KBM-7 (cell line): ENCODE measurements around the gene PDCD6IP.

ENCODE experiments used
- DNase-seq: peaks from one replicate; pipeline ENCODE4 v3.0.0-alpha.2; 2015
- in situ Hi-C: fragments of 300-500 bp; cut with MboI; formaldehyde crosslinking; loops from 2 replicates; pipeline ENCODE4 v1.14.3; 2020; ENCODE audit warnings: low sequenced_read_pairs, low pct_unique_long_range_greater_than_20kb, mixed read lengths

Gene PDCD6IP

GRCh38 chr3:33881156-33882064, 83.0 kb downstream of the PDCD6IP start:
- DNase-seq = no peak
- in situ Hi-C loops = no loop called here

DNA sequence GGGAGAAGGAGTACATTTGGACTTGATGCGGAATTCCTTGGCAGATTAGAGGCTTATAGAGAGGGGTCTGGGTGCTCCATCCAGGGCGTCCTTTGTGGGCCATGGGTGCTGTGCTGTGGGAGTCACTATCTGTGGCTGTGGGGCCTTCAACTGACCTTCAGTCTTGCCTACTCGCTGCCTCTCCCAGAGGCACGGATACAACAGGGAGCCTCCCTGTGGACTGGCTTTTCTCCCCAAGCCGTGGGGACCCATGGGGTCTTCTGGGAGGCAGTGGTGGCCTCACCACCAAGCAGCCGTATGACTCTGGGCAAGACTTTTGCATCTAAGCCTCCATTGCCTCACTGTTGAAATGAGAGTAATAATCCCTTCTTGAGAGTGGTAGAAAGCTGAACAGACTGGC, 83.9 kb downstream of the PDCD6IP start:
- no peak for DNase-seq
- in situ Hi-C loops = no loop called here

DNA sequence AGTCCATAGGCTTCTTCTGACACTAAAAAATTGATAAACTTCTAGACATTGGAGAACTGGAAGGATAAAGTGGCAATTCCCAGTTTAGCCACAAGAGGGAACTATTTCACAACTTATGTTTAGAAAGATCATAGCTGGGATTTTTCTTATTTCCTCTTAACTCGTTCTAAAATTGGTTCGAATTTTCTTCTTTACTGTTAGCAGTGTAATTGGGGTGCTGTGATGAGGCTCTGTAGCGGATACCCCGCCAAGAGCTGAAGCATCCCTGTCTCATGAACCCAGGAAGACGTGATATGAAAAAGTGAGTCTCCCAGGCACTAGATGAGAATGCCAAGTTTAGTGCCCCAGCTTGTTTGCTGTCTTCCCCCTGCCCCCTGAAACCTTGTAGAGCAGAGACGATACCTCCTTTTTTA, 85.1 kb downstream of the PDCD6IP start:
- in situ Hi-C loops = no loop called here
- peak; percentile 66 for DNase-seq

DNA sequence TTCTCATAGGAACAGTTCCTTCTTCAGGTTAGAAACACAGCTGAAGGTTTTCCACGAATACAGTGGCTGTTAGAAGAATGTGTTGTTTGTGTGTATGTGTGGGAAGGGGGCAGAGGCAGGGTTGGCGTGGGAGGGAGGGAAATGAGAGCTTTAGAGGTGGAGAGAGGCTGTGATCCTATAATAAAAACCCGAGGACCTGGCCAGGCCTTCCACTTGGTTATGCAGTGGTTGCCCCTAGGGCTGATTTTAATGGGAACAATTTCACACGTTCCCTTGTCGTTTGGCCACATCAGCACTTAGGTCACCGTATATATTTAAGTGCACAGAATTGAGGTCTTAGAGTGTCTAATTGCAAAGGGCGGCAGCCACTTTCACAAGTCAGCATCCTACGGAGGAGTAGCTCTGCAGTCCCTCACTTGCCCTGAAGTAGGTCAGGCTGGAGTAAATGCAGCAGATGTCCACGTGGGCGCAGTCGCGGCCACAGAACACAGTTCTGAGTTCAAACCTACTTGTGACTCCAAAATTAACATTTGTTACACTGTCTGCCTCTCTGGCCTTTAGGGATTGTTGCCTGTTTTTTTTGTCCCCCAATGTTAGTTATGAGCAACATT, 85.6 kb downstream of the PDCD6IP start:
- in situ Hi-C loops = no loop called here
- no peak for DNase-seq

- in situ Hi-C loops = no loop called here
- no peak for DNase-seq
Measured at GRCh38 chr3:33884701-33885100, 86.3 kb downstream of the PDCD6IP start.

DNA sequence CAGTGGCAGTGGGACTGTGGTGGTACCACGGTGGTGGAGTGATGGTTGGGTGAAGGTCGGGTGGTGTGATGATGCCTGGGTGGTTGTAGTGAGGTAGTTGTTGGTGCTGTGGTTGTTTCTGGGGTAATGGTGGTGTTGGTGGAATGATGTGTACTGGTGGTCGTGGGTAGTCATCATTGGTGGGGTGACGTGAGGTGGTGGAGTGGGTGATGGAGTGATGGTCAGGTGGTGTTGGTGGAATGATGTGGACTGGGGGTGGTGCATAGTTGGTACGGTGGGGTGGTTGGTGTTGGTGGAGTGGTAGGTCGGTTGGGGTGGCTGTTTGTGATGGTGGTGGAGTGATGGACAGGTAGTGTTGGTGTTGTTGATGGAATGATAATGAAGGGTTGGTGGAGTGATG, 87.1 kb downstream of the PDCD6IP start:
- in situ Hi-C loops = no loop called here
- no peak for DNase-seq

GRCh38 chr3:33886015-33886414, 87.6 kb downstream of the PDCD6IP start:
- in situ Hi-C loops = no loop called here
- DNase-seq = no peak

- in situ Hi-C loops = no loop called here
Measured at GRCh38 chr3:33887478-33887877, 89.0 kb downstream of the PDCD6IP start.

DNA sequence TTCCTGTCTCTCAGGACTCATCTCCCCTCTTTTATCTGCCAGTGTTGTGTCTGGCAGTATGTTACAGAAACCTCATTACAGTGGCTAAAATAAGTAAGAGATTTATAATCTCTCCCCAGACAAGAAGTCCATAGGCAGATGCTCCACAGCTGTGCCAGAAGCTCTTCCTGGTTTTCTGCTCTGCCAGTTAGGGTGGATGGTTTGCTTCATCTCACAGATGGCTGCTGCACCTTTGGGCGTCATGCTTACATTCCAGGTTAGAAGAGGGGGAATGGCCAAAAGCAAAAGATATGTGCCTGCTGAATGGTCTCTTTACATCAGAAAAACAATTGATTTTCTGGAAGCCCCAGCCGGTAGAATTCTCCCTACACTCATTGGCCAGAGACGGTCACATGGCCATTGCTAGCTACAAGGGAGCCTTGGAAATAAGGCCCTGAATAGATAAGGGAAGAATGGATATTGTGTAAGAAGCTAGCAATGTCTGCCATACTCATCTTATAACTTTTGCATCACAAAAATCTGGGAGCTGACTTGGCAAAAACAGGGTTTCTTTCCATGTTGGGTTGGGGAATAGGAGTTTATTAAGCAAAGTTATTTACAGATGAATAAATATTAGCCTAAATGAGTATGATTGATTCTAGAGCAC, 91.1 kb downstream of the PDCD6IP start:
- in situ Hi-C loops = no loop called here
- DNase-seq = no peak

More at GRCh38 chr3:33887478-33887877, 89.0 kb downstream of the PDCD6IP start:
- no peak for DNase-seq

DNA sequence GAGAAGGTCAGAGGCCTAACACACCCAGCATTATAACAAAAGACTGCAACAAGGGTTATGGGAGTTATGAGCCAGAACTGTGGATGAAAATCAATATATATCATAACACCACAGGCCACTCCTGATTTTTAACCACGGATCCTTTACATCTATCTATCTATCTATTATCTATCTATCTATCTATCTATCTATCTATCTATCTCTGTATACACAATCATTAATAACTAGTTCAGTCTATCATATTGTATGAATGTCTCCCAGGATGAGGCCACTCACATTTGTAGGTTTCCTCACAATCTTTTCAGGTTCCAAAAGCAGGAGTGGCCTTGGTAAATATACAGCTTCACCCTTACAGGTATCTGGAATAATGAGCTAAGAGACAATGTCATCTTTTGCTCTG, 94.2 kb downstream of the PDCD6IP start:
- in situ Hi-C loops = no loop called here
- no peak for DNase-seq

DNA sequence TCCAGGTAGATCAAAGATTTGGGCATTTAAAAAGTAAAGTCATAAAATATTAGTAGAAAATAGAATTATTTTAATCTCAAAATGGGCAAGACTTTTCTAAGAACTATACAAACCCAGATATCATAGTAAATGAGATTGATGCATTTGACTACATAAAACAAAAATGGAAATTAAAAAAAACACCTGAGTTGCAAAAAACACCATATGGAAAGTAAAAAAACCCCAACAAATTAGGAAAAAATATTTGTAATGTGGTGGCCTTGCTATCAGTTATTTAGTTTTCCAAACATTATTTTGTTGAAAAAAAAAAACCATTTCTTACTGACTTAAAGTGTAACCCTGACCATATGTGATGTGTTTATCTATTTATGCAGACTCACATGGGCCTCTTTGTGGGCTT, 97.2 kb downstream of the PDCD6IP start:
- DNase-seq = no peak
- in situ Hi-C loops = no loop called here

- DNase-seq = no peak
- in situ Hi-C loops = no loop called here
Measured at GRCh38 chr3:33897306-33897705, 98.9 kb downstream of the PDCD6IP start.

DNA sequence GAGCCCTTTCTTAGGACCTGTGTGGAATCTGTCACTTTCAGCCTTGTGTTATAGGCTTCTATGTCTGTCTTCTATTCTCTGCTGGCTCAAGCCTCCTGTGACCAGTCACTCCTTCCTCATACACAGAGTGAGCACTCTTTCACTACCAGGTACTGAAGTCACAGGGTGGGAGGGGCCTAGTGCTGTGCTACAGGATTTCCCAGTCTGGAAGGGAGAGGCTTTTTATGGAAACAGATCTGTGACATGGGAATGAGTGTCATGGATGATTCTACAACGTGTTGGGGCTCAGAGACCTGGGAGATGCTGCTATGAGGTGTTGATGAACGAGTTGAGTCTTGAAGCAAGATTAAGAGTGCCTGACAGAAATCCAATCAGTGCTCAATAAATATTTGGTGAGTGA, 100.5 kb downstream of the PDCD6IP start:
- DNase-seq = no peak
- in situ Hi-C loops = no loop called here

DNA sequence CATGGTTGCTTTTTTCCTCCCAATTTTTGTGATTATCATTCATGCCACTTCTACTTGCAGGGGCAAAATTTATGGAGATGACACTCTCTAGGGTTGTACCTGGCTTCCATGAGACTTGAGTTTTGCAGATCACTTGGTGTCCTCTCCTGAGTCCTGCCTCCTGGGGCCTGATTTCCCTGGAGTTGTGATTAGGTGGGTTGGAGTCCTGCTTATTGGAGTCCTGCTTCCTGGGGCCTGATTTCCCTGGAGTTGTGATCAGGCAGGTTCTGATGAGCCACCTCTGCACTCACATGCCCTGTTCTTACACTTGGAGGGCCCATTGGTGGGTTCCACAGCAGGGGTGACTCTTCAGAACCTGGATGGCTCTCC, 102.0 kb downstream of the PDCD6IP start:
- in situ Hi-C loops = loop anchor here (25.0 kb wide), 1 partner anchor 787 kb away; no protein-coding TSS in a partner anchor
- DNase-seq = no peak

DNA sequence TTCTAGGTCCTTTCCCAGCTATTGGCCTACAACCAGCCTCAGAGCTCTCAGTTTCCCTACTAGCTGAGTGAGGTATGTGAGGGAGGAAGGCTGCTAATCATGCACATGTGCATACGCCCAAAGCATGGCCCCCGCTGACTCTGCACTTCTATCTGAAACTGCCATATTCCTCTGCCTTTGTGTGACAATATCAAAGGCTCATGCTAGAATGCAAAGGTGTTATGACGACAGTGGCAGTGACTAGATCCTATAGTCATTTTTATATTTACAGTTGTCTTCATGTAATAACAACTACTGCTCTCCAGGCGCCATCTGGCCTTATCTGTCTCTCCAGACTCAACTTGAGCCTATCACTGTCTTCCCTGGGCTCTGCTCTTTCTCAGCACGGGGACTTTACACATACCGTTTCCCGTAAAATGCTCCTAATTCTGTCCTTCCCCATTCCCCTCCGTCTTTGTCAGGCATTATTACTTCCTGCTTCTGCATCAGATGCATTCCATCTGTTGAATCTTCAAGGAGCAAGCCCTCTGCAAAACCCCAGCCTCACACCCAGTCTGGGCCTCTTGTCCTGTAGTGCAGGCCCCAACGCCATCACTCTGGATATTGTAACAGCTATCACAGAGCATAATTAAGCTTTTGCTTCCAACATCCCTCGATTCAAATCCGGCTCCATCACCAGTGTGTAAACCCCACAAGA, 102.5 kb downstream of the PDCD6IP start:
- peak; percentile 71 for DNase-seq
- in situ Hi-C loops = loop anchor here (25.0 kb wide), 1 partner anchor 786 kb away; no protein-coding TSS in a partner anchor

DNA sequence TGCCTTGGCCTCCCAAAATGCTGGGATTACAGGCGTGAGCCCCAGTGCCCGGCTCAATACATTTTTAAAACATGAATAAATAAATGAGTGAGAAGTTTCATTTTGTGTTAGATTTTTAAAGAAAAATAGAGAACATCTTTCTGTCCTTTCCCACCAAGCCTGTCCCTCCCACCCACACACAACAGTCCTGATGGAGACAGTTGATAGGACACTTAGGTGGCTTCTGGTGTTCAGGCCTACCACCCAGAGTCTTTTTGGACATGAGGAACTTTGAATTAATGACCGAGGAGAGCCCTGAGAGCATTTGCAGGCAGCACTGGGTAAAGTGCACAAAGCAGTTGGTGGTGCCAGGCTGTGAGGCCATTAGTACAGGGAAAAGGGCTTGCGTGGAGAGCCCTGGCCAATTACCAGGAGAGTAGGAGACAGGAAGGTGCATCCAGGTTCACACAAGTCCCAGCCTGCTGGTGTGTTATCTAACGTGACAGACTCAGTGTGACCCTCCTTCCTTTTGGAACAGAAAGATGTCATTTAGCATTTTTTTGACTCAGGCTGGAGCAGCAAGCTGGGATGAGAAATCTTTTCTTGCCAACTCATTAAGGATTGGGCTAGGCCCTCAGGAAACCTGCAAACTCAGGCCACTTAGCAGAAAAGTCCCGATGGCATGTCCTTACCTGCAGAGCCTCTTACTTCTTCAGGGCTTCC, 103.6 kb downstream of the PDCD6IP start:
- DNase-seq = no peak
- in situ Hi-C loops = loop anchor here (25.0 kb wide), 1 partner anchor 785 kb away; no protein-coding TSS in a partner anchor

DNA sequence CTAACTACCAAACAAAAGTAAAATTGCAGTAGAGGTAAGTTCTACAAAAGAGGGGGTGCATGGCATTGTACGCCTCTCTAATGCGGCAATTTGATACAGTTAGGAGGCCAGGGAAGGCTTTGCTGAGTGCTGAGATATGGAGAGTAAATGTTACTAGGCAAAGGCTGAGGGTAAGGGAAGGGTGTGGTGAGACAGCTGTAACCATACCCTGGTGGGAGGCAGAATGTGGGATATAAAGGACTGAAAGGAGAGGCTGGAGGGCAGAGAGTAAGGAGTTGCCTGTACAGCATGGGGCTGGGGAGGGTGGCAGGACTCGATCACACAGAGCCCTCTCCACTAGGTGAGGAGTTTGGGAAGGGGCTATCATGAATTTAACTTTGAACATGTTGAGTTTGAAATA, 106.3 kb downstream of the PDCD6IP start:
- in situ Hi-C loops = loop anchor here (25.0 kb wide), 1 partner anchor 783 kb away; no protein-coding TSS in a partner anchor
- no peak for DNase-seq

- DNase-seq = no peak
- in situ Hi-C loops = loop anchor here (25.0 kb wide), 1 partner anchor 779 kb away; no protein-coding TSS in a partner anchor
Measured at GRCh38 chr3:33908250-33908851, 109.9 kb downstream of the PDCD6IP start.
